IPS-18a (cell line): ENCODE measurements around the gene SERPINE1.
A peak's percentile ranks its signal among the peaks of the same experiment; 100 is the strongest.

Experiments used
- H3K27ac ChIP-seq: one replicate; pipeline ENCODE4 v1.5.1; 2013; ENCODE audit warnings: low read length
- H3K27me3 ChIP-seq: one replicate; pipeline ENCODE4 v1.6.1; 2013; ENCODE audit warnings: mild to moderate bottlenecking, low read length; ENCODE audit not compliant: control insufficient read depth, insufficient read depth
- H3K36me3 ChIP-seq: one replicate; pipeline ENCODE4 v1.6.1; 2013; ENCODE audit warnings: low read depth, low read length; ENCODE audit not compliant: control insufficient read depth
- H3K4me1 ChIP-seq: one replicate; pipeline ENCODE4 v1.6.1; 2013; ENCODE audit warnings: low read depth, low read length; ENCODE audit not compliant: control insufficient read depth
- H3K4me3 ChIP-seq: one replicate; pipeline ENCODE4 v1.5.1; 2013; ENCODE audit warnings: low read length
- H3K9ac ChIP-seq: one replicate; pipeline ENCODE4 v1.6.1; 2013; ENCODE audit warnings: mild to moderate bottlenecking, low read length, moderate library complexity
- H3K9me3 ChIP-seq: one replicate; pipeline ENCODE4 v1.6.1; 2013; ENCODE audit warnings: low read depth, low read length; ENCODE audit not compliant: control insufficient read depth

SERPINE1 gene

GRCh38 chr7:101169838-101170551 lies 43.1 kb downstream of the SERPINE1 start:
- H3K36me3 ChIP-seq, result no peaks in the 10 kb centered on the region
- H3K4me1 ChIP-seq, result peaks cover 48% of the 10 kb centered on the region
- peak overlapping the region; percentile 42 for H3K4me3 ChIP-seq
- H3K9ac ChIP-seq, result no peak overlapping the region
- peaks cover 96% of the 10 kb centered on the region for H3K27me3 ChIP-seq
- no peak overlapping the region for H3K27ac ChIP-seq
- H3K9me3 ChIP-seq, result no peaks in the 10 kb centered on the region

GRCh38 chr7:101170617-101171441 lies 43.9 kb downstream of the SERPINE1 start:
- no peak overlapping the region for H3K9ac ChIP-seq
- H3K27me3 ChIP-seq, result peaks cover 97% of the 10 kb centered on the region
- no peak overlapping the region for H3K4me3 ChIP-seq
- no peaks in the 10 kb centered on the region for H3K36me3 ChIP-seq
- no peak overlapping the region for H3K27ac ChIP-seq
- peaks cover 44% of the 10 kb centered on the region for H3K4me1 ChIP-seq
- no peaks in the 10 kb centered on the region for H3K9me3 ChIP-seq

GRCh38 chr7:101171442-101171837 lies 44.5 kb downstream of the SERPINE1 start:
- H3K36me3 ChIP-seq, result no peaks in the 10 kb centered on the region
- H3K4me3 ChIP-seq, result peak overlapping the region; percentile 46
- no peaks in the 10 kb centered on the region for H3K9me3 ChIP-seq
- H3K27me3 ChIP-seq, result peaks cover 98% of the 10 kb centered on the region
- H3K27ac ChIP-seq, result no peak overlapping the region
- peaks cover 41% of the 10 kb centered on the region for H3K4me1 ChIP-seq
- no peak overlapping the region for H3K9ac ChIP-seq

- Histone ChIP-seq H3K4me1 (peaks cover 37% of the 10 kb centered on the region), H3K27ac (no peak overlapping the region), H3K27me3 (peaks cover 100% of the 10 kb centered on the region), H3K4me3 (peak overlapping the region; percentile 46), H3K36me3 (no peaks in the 10 kb centered on the region), H3K9me3 (no peaks in the 10 kb centered on the region), H3K9ac (no peak overlapping the region)
Observed at GRCh38 chr7:101172005-101172853, 45.3 kb downstream of the SERPINE1 start.

- no peaks in the 10 kb centered on the region for H3K9me3 ChIP-seq
- no peaks in the 10 kb centered on the region for H3K36me3 ChIP-seq
- H3K4me3 ChIP-seq, result peak overlapping the region; percentile 46
- H3K27me3 ChIP-seq, result peaks cover 100% of the 10 kb centered on the region
- peaks cover 31% of the 10 kb centered on the region for H3K4me1 ChIP-seq
- H3K9ac ChIP-seq, result no peak overlapping the region
- no peak overlapping the region for H3K27ac ChIP-seq
Observed at GRCh38 chr7:101172854-101173751, 46.2 kb downstream of the SERPINE1 start.

- Histone ChIP-seq H3K27me3 (peaks cover 100% of the 10 kb centered on the region), H3K9ac (no peak overlapping the region)
Observed at GRCh38 chr7:101173752-101174244, 46.9 kb downstream of the SERPINE1 start.

GRCh38 chr7:101174322-101174854 lies 47.5 kb downstream of the SERPINE1 start:
- peaks cover 99% of the 10 kb centered on the region for H3K27me3 ChIP-seq

More at GRCh38 chr7:101173752-101174244, 46.9 kb downstream of the SERPINE1 start:
- Histone ChIP-seq H3K4me3 (peak overlapping the region; percentile 59), H3K27ac (no peak overlapping the region), H3K4me1 (peaks cover 25% of the 10 kb centered on the region), H3K36me3 (no peaks in the 10 kb centered on the region), H3K9me3 (no peaks in the 10 kb centered on the region)

GRCh38 chr7:101175664-101176063 lies 48.8 kb downstream of the SERPINE1 start:
- no peak overlapping the region for H3K27ac ChIP-seq
- H3K9me3 ChIP-seq, result no peaks in the 10 kb centered on the region
- no peak overlapping the region for H3K9ac ChIP-seq
- H3K36me3 ChIP-seq, result no peaks in the 10 kb centered on the region
- no peak overlapping the region for H3K4me3 ChIP-seq
- H3K4me1 ChIP-seq, result peaks cover 15% of the 10 kb centered on the region
- peaks cover 99% of the 10 kb centered on the region for H3K27me3 ChIP-seq

More at GRCh38 chr7:101174322-101174854, 47.5 kb downstream of the SERPINE1 start:
- Histone ChIP-seq H3K9ac (no peak overlapping the region), H3K4me1 (peaks cover 21% of the 10 kb centered on the region), H3K36me3 (no peaks in the 10 kb centered on the region), H3K4me3 (peak overlapping the region; percentile 59), H3K27ac (no peak overlapping the region), H3K9me3 (no peaks in the 10 kb centered on the region)

GRCh38 chr7:101177644-101178043 lies 50.7 kb downstream of the SERPINE1 start:
- Histone ChIP-seq H3K9ac (no peak overlapping the region), H3K4me1 (peaks cover 9% of the 10 kb centered on the region), H3K36me3 (no peaks in the 10 kb centered on the region), H3K4me3 (no peak overlapping the region), H3K9me3 (no peaks in the 10 kb centered on the region), H3K27ac (no peak overlapping the region), H3K27me3 (peaks cover 85% of the 10 kb centered on the region)

- peak overlapping the region; percentile 70 for H3K4me3 ChIP-seq
- no peaks in the 10 kb centered on the region for H3K36me3 ChIP-seq
- H3K9me3 ChIP-seq, result no peaks in the 10 kb centered on the region
- peaks cover 9% of the 10 kb centered on the region for H3K4me1 ChIP-seq
- peaks cover 71% of the 10 kb centered on the region for H3K27me3 ChIP-seq
- no peak overlapping the region for H3K9ac ChIP-seq
- no peak overlapping the region for H3K27ac ChIP-seq
Observed at GRCh38 chr7:101179117-101179516, 52.2 kb downstream of the SERPINE1 start.
